Muscle layer of colon (tissue), 2 donors: ENCODE measurements around the gene WDR47.
A peak's percentile ranks its signal among the peaks of the same experiment; 100 is the strongest.

ENCODE experiments used
- H3K27ac ChIP-seq: one replicate; pipeline ENCODE4 v1.7.0; 2013; ENCODE audit warnings: low read depth, mild to moderate bottlenecking, low read length, moderate library complexity
- H3K27me3 ChIP-seq, 2 donors: one replicate each; pipeline ENCODE4 v1.7.0; 2013; ENCODE audit warnings: low read length in 2 of 2, mild to moderate bottlenecking in 2 of 2; ENCODE audit not compliant: insufficient read depth in 2 of 2, control insufficient read depth in 1 of 2
- H3K36me3 ChIP-seq: one replicate; pipeline ENCODE4 v1.7.0; 2013; ENCODE audit warnings: mild to moderate bottlenecking, low read length; ENCODE audit not compliant: insufficient read depth
- H3K4me1 ChIP-seq: one replicate; pipeline ENCODE4 v1.7.0; 2013; ENCODE audit warnings: mild to moderate bottlenecking, low read length; ENCODE audit not compliant: insufficient read depth
- H3K4me3 ChIP-seq, 2 donors: one replicate each; pipeline ENCODE4 v1.7.0; 2013; ENCODE audit warnings: low read length in 2 of 2, low read depth in 1 of 2, mild to moderate bottlenecking in 1 of 2, moderate library complexity in 1 of 2
- H3K9ac ChIP-seq: one replicate; pipeline ENCODE4 v1.7.0; 2013; ENCODE audit warnings: low read length
- H3K9me3 ChIP-seq: one replicate; pipeline ENCODE4 v1.7.0; 2013; ENCODE audit warnings: mild to moderate bottlenecking, low read length
- donor health status: abdominal sarcoma.
- donor health status: Adenocarcinoma of cecum.

The WDR47 gene

DNA sequence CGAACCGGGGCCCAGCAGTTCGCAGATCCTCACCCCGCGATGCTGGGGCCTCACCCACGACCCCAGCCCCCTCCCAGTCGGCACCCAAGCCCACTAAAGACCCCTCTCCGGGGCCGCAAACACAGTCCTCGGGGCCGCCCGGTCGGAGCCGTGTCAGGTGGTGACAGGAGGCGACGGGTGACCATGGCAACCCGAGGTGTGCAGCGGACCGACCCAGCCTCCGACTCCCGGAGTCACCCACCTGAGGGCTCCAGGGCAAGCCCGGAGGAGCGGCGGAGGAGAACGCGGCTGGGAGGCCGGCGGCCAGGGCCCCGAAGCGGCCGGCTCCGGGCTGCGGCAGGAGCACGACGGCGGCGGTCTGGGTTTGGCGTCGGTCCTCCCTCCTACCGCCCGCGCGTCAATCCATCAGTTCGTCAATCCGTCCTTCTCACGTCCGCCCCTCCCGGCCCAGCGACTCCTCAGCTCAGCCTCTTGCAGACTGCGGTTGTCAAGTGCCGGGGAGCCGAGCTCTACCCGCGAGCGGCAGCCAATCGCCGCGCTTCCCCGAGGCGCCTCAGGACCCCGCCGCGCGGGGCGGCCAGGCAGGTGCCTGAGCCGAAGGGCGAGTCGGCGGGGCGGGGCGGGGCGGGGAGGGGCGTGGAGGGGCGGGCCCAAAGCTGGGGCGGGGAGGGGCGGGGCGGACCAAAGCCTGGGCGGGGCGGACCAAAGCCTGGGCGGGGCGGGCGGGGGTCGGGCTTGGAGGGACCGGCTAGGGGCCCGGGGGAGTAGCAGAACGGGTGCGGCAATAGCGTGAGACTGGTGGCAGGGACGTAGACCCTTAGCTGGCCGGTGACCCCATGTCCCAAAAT lies at the start of gene WDR47:
Gene WDR47, minus strand, starts transcription at position 482 of the 848 bp plus-strand sequence. CDS start 18,590 bp downstream, outside the sequence.
- Histone ChIP-seq H3K27ac (peak within 1 kb of the TSS; percentile 86), H3K36me3 (no peaks in the 10 kb centered on the region), H3K4me3 (peak within 1 kb of the TSS; percentile 94 to 98), H3K9me3 (no peaks in the 10 kb centered on the region), H3K27me3 (no peaks in the 10 kb centered on the region), H3K9ac (peak within 1 kb of the TSS; percentile 68), H3K4me1 (no peaks in the 10 kb centered on the region)

GRCh38 chr1:109091078-109091838 lies 49.4 kb upstream of the WDR47 start:
- peak overlapping the region; percentile 99 for H3K27ac ChIP-seq
- H3K4me3 ChIP-seq: peak overlapping the region; percentile 91
- H3K36me3 ChIP-seq: peaks cover 20% of the 10 kb centered on the region
- peak overlapping the region; percentile 98 for H3K9ac ChIP-seq
- no peaks in the 10 kb centered on the region for H3K27me3 ChIP-seq
- no peaks in the 10 kb centered on the region for H3K9me3 ChIP-seq
- peaks cover 39% of the 10 kb centered on the region for H3K4me1 ChIP-seq

DNA sequence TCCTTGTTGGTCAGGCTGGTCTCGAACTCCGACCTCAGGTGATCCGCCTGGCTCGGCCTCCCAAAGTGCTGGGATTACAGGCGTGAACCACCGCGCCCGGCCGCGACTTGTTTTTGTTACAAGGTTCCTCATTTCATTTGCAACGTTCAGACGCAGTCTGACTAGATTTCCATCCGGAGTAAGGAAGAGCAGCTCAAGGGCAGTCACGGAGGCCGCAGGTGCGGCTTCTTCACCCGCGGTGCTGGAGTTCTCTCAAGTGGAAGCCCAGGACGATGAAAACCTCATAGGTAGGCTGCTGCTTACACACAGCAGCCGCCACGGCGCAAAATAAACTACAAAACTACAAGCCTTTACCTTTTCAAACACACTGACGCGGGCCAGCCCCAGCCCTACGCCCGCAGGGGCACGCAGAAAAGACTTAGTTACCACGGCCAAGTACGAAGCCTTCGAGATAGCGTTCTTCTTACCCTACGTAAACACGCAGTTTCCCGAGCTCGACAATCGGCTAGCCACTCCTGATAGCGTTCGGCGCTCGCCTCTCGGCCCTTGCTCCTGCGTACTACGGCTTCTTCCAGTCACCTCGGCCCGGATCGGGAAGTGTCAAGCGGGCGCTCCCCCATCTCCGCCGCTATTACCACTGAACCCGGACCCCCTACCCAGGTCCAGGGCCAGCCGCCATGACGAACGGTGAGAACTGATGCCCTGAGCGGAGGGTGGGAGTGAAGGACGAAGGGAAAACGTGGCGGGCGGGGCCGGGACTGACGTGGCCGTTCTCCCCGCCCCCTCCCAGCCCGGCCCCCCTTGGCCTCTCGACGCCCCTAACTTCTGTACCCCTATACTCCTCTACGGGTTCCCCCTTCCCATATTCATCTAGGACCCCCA lies 48.5 kb upstream of the WDR47 start, which contains the start of gene TMEM167B:
Gene TMEM167B, plus strand, starts transcription at position 569 of the 882 bp plus-strand sequence. Its CDS starts 109 bp downstream, at position 678.
- peak within 1 kb of the TSS; percentile 98 for H3K9ac ChIP-seq
- peak within 1 kb of the TSS; percentile 91 for H3K4me3 ChIP-seq
- peaks cover 39% of the 10 kb centered on the region for H3K4me1 ChIP-seq
- H3K27me3 ChIP-seq: no peaks in the 10 kb centered on the region
- peaks cover 12% of the 10 kb centered on the region for H3K36me3 ChIP-seq
- peak within 1 kb of the TSS; percentile 99 for H3K27ac ChIP-seq
- no peaks in the 10 kb centered on the region for H3K9me3 ChIP-seq

DNA sequence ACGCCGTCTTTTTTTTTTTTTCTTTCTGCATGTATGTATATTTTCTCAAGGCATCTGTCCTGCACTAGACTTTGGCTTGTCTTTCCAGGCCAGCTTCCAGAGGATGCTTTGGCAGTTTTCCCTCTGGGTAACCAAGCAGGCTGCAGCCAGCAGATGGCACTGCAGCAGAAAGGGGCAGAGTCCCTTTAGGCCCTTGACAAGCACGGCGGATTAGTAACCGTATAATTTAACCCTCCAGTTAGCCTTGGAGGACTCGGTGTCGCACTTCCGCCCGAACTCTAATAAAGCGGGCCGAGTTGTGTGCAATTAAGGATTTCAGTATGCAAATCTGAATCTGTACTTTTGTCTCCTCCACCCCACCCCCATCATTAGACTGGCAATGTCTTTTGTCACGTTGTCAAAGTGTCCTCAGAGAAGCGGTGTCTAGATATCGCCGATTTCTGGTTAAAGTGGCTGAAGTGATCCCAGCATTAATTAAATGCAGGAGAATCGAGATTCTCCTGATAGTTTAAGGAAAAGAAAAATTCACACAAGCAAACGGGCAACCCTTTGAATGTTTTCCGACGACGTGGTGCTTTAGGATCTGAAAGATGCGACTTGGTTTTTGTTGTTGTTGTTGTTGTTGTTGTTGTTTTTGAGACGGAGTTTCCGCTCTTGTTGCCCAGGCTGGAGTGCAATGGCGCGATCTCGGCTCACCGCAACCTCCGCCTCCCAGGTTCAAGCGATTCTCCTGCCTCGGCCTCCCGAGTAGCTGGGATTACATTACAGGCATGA lies 47.5 kb upstream of the WDR47 start:
- peaks cover 32% of the 10 kb centered on the region for H3K4me1 ChIP-seq
- H3K27ac ChIP-seq: no peak overlapping the region
- H3K9ac ChIP-seq: no peak overlapping the region
- peak overlapping the region; percentile 91 for H3K4me3 ChIP-seq
- no peaks in the 10 kb centered on the region for H3K9me3 ChIP-seq
- H3K36me3 ChIP-seq: peaks cover 2% of the 10 kb centered on the region
- no peaks in the 10 kb centered on the region for H3K27me3 ChIP-seq

- H3K4me1 ChIP-seq: peaks cover 11% of the 10 kb centered on the region
- no peaks in the 10 kb centered on the region for H3K36me3 ChIP-seq
- H3K27me3 ChIP-seq: no peaks in the 10 kb centered on the region
- H3K9me3 ChIP-seq: no peaks in the 10 kb centered on the region
- no peak overlapping the region for H3K4me3 ChIP-seq
- H3K27ac ChIP-seq: no peak overlapping the region
- no peak overlapping the region for H3K9ac ChIP-seq
These were observed 42.9 kb upstream of the WDR47 start for GRCh38 chr1:109084563-109085517.

GRCh38 chr1:109083923-109084322 lies 42.0 kb upstream of the WDR47 start:
- H3K36me3 ChIP-seq: no peaks in the 10 kb centered on the region
- no peak overlapping the region for H3K4me3 ChIP-seq
- H3K9ac ChIP-seq: no peak overlapping the region
- peaks cover 2% of the 10 kb centered on the region for H3K4me1 ChIP-seq
- no peaks in the 10 kb centered on the region for H3K27me3 ChIP-seq
- no peaks in the 10 kb centered on the region for H3K9me3 ChIP-seq
- no peak overlapping the region for H3K27ac ChIP-seq

GRCh38 chr1:109083501-109083900 lies 41.6 kb upstream of the WDR47 start:
- no peak overlapping the region for H3K4me3 ChIP-seq

DNA sequence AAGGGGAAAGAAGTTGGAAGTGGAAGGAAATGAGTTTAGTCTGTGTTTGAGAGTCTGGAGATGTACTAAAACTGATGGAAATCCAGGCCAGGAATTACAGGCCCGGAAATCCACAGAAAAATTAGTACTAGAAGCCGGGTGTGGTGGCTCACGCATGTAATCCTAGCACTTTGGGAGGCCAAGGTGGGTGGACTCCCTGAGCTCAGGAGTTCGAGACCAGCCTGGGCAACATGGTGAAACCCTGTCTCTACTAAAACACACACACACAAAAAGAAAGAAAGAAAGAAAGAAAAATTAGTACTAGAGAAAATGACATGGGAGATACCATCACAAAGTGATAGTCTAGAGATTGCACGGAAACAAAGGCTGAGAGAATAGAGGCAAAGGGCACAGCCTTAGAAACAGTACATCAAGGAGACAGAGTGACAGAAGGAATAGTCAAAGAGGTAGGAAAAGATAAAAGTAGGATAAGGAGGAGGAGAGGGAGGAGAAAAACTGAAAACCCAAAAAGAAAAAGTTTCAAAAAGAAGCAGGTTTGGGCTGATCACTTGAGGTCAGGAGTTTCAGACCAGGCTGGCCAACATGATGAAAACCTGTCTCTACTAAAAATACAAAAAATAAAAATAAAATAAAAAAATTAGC lies 38.7 kb upstream of the WDR47 start:
- no peak overlapping the region for H3K4me3 ChIP-seq

More at GRCh38 chr1:109083501-109083900, 41.6 kb upstream of the WDR47 start:
- Histone ChIP-seq H3K27ac (no peak overlapping the region), H3K4me1 (no peaks in the 10 kb centered on the region), H3K9me3 (no peaks in the 10 kb centered on the region), H3K27me3 (no peaks in the 10 kb centered on the region), H3K9ac (no peak overlapping the region), H3K36me3 (no peaks in the 10 kb centered on the region)

GRCh38 chr1:109079240-109079622 lies 37.3 kb upstream of the WDR47 start:
- no peak overlapping the region for H3K4me3 ChIP-seq
- H3K27ac ChIP-seq: no peak overlapping the region
- no peaks in the 10 kb centered on the region for H3K36me3 ChIP-seq
- H3K27me3 ChIP-seq: no peaks in the 10 kb centered on the region
- H3K4me1 ChIP-seq: peaks cover 7% of the 10 kb centered on the region
- H3K9ac ChIP-seq: no peak overlapping the region
- H3K9me3 ChIP-seq: no peaks in the 10 kb centered on the region

More for the DNA sequence above, 38.7 kb upstream of the WDR47 start:
- H3K36me3 ChIP-seq: no peaks in the 10 kb centered on the region
- H3K9me3 ChIP-seq: no peaks in the 10 kb centered on the region
- no peak overlapping the region for H3K27ac ChIP-seq
- no peaks in the 10 kb centered on the region for H3K27me3 ChIP-seq
- no peaks in the 10 kb centered on the region for H3K4me1 ChIP-seq
- no peak overlapping the region for H3K9ac ChIP-seq
